HG03439 (cell line): ENCODE measurements around the gene APOC3.
A peak's percentile ranks its signal among the peaks of the same experiment; 100 is the strongest.

Experiments used
- ATAC-seq: cut with Tn5 transposase; IDR thresholded peaks from one replicate; pipeline ENCODE4 v1.9.1; 2021; ENCODE audit warnings: mild to moderate bottlenecking, moderate library complexity; ENCODE audit not compliant: unreplicated experiment

Gene APOC3

GRCh38 chr11:116869610-116870009, 39.9 kb downstream of the APOC3 start:
- ATAC-seq: no peak

GRCh38 chr11:116870054-116870453, 40.3 kb downstream of the APOC3 start:
- ATAC-seq: no peak

GRCh38 chr11:116871248-116871647, 41.5 kb downstream of the APOC3 start:
- no peak for ATAC-seq

GRCh38 chr11:116873381-116873780, 43.7 kb downstream of the APOC3 start:
- ATAC-seq: no peak

GRCh38 chr11:116874251-116874650, 44.5 kb downstream of the APOC3 start:
- no peak for ATAC-seq

- ATAC-seq: no peak
Measured at GRCh38 chr11:116875194-116875593, 45.5 kb downstream of the APOC3 start.

GRCh38 chr11:116876656-116877055, 46.9 kb downstream of the APOC3 start:
- ATAC-seq: no peak

- peak; percentile 59 for ATAC-seq
Measured at GRCh38 chr11:116879800-116880625, 50.3 kb downstream of the APOC3 start.

GRCh38 chr11:116881143-116881542, 51.4 kb downstream of the APOC3 start:
- no peak for ATAC-seq

- ATAC-seq: no peak
Measured at GRCh38 chr11:116882386-116882785, 52.7 kb downstream of the APOC3 start.
